AG09309 (cell line): Measurements from ENCODE around the gene RPUSD1.
"Not testable (repeated sequence)": the region's sequence is repeated elsewhere in the genome, so short reads cannot be mapped to it uniquely, and the experiment has no call there.

Experiments
- DNase-seq: peaks from one replicate; pipeline ENCODE4 v3.0.0-alpha.2; 2010; ENCODE audit warnings: low read depth
- H3K4me3 ChIP-seq: 2 replicates; pipeline ENCODE4 v1.5.1; 2011; ENCODE audit warnings: mild to moderate bottlenecking, low read depth, low read length, moderate library complexity; ENCODE audit not compliant: control insufficient read depth
- TF ChIP-seq, protein P1 (sequence below): IDR thresholded peaks from 2 replicates; pipeline ENCODE4 v1.5.1; 2011; ENCODE audit warnings: mild to moderate bottlenecking, low read depth, low read length, inconsistent platforms; ENCODE audit not compliant: insufficient read depth, control insufficient read depth; ENCODE audit errors: missing control alignments

The RPUSD1 gene, protein sequence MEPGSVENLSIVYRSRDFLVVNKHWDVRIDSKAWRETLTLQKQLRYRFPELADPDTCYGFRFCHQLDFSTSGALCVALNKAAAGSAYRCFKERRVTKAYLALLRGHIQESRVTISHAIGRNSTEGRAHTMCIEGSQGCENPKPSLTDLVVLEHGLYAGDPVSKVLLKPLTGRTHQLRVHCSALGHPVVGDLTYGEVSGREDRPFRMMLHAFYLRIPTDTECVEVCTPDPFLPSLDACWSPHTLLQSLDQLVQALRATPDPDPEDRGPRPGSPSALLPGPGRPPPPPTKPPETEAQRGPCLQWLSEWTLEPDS

GRCh38 chr16:787978-788398 is at the start of gene RPUSD1:
Gene RPUSD1, minus strand, starts transcription at chr16:788381. Its CDS starts 644 bp downstream, at chr16:787737.
- TF ChIP-seq, protein P1, sequence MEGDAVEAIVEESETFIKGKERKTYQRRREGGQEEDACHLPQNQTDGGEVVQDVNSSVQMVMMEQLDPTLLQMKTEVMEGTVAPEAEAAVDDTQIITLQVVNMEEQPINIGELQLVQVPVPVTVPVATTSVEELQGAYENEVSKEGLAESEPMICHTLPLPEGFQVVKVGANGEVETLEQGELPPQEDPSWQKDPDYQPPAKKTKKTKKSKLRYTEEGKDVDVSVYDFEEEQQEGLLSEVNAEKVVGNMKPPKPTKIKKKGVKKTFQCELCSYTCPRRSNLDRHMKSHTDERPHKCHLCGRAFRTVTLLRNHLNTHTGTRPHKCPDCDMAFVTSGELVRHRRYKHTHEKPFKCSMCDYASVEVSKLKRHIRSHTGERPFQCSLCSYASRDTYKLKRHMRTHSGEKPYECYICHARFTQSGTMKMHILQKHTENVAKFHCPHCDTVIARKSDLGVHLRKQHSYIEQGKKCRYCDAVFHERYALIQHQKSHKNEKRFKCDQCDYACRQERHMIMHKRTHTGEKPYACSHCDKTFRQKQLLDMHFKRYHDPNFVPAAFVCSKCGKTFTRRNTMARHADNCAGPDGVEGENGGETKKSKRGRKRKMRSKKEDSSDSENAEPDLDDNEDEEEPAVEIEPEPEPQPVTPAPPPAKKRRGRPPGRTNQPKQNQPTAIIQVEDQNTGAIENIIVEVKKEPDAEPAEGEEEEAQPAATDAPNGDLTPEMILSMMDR: no peak
- DNase-seq: no peak
- H3K4me3 ChIP-seq: peak within 1 kb of the TSS; percentile 99

GRCh38 chr16:836822-837221 is 48.6 kb upstream of the RPUSD1 start:
- not testable (repeated sequence) for H3K4me3 ChIP-seq, DNase-seq

DNA sequence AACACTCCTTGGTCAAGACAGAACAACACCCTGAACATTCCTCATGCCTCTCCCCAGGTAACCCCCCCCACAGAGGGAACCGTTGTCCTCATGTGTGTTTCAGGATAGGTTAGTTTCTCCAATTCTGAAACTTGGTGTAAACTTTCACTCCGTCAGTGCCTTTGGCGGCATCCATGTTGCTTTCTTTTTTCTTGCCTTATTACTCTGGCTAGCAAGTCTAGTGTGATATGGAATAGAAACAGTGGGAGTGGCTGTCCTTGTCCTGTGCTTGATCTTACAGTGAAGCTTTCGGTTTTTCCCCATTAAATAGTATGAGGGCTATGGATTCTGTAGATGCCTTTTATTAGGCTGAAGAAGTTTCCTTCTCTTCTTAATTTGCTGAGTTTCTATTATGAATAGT is 48.0 kb upstream of the RPUSD1 start:
- H3K4me3 ChIP-seq: no peak overlapping the region
- DNase-seq: no peak
- TF ChIP-seq, protein P1: no peak

GRCh38 chr16:835373-835772 is 47.2 kb upstream of the RPUSD1 start:
- no peak overlapping the region for H3K4me3 ChIP-seq
- TF ChIP-seq, protein P1: no peak
- no peak for DNase-seq

GRCh38 chr16:833411-833810 is 45.2 kb upstream of the RPUSD1 start:
- no peak overlapping the region for H3K4me3 ChIP-seq
- TF ChIP-seq, protein P1: no peak
- no peak for DNase-seq

GRCh38 chr16:832652-833336 is 44.6 kb upstream of the RPUSD1 start:
- DNase-seq: no peak
- no peak overlapping the region for H3K4me3 ChIP-seq
- TF ChIP-seq, protein P1: no peak
